Endothelial cell of umbilical vein (primary cell): Measurements from ENCODE around the gene SLC4A2. TPM values are rescaled to one million over a fixed set of nuclear protein-coding genes. Genes with fewer than 3 reads are reported as not detected.

Source experiments
- BruUV-seq: library from RNA; stranded (reverse); fragments of 400-500 nt; replicated peaks from 2 replicates; lab custom pipeline; 2021; lab: Mats Ljungman, UMichigan
- CTCF ChIA-PET: fragments of 300-600, 350-600 bp; sonication (Branson Sonifier 250); formaldehyde crosslinking; loops from one replicate; lab custom pipeline; 2021; ENCODE audit warnings: antibody characterized with exemption, inconsistent platforms; lab: Charles Lee
- POLR2A ChIA-PET: fragments of 300-600, 350-600 bp; sonication (Branson Sonifier 250); formaldehyde crosslinking; loops from one replicate; lab custom pipeline; 2021; ENCODE audit warnings: antibody characterized with exemption, inconsistent platforms; lab: Charles Lee
- DNase-seq: peaks from one replicate; pipeline ENCODE4 v3.0.0-alpha.2; 2011; ENCODE audit warnings: low read depth, low spot score
- FAIRE-seq: peaks from 2 replicates; lab custom pipeline; 2011; peaks lifted over from hg19 to GRCh38; lab: Jason Lieb, UNC
- H2AFZ ChIP-seq: 2 replicates; pipeline ENCODE4 v1.6.0; 2012; ENCODE audit warnings: low read depth, low read length, control low read depth, inconsistent platforms
- H3K27ac ChIP-seq: 2 replicates; pipeline ENCODE4 v1.5.1; 2011; ENCODE audit warnings: low read depth, mild to moderate bottlenecking, control low read depth, low read length, moderate library complexity; ENCODE audit not compliant: insufficient read depth
- H3K27me3 ChIP-seq, 2 experiments: 2 replicates each; pipeline versions ENCODE4 v1.6.0 to v1.6.1; 2011; ENCODE audit warnings: low read length in 2 of 2, mixed read lengths in 1 of 2; ENCODE audit not compliant: control insufficient read depth in 2 of 2, insufficient read depth in 2 of 2
- H3K36me3 ChIP-seq, 2 experiments: 2 replicates in 1 of 2; 3 replicates in 1 of 2; pipeline ENCODE4 v1.5.1; 2011; ENCODE audit warnings: low read length in 2 of 2, mild to moderate bottlenecking in 1 of 2, moderate library complexity in 1 of 2; ENCODE audit not compliant: control insufficient read depth in 2 of 2, insufficient read depth in 2 of 2; ENCODE audit errors: extremely low read depth in 1 of 2
- H3K4me1 ChIP-seq: 3 replicates; pipeline ENCODE4 v1.5.1; 2011; ENCODE audit warnings: mild to moderate bottlenecking, low read length; ENCODE audit not compliant: control insufficient read depth, insufficient read depth; ENCODE audit errors: extremely low read depth
- H3K4me2 ChIP-seq: 2 replicates; pipeline ENCODE4 v1.6.1; 2011; ENCODE audit warnings: low read length, control low read depth, mixed read lengths; ENCODE audit not compliant: insufficient read depth
- H3K4me3 ChIP-seq, 3 experiments: fragments of 200-600 bp in 1 of 3; sonication (generic), shearing (Covaris generic) in 1 of 3; replicated peaks in 1 of 3; 2 replicates each; pipeline ENCODE4 v1.5.1; 2011 to 2016; ENCODE audit warnings: control low read depth in 3 of 3, low read length in 3 of 3, mild to moderate bottlenecking in 2 of 3, inconsistent platforms in 1 of 3, low read depth in 1 of 3, moderate library complexity in 1 of 3; ENCODE audit not compliant: insufficient read depth in 1 of 3
- H3K79me2 ChIP-seq: 2 replicates; pipeline ENCODE4 v1.6.0; 2012; ENCODE audit warnings: low read length, inconsistent platforms; ENCODE audit not compliant: control insufficient read depth, insufficient read depth
- H3K9ac ChIP-seq: replicated peaks from 2 replicates; pipeline ENCODE3; 2011; ENCODE audit warnings: low read length, control low read depth; ENCODE audit not compliant: insufficient read depth; ENCODE audit errors: extremely low read depth
- H3K9me1 ChIP-seq: replicated peaks from 3 replicates; pipeline ENCODE4 v1.6.0; 2011; ENCODE audit warnings: mild to moderate bottlenecking, low read length; ENCODE audit not compliant: control insufficient read depth, insufficient read depth; ENCODE audit errors: extremely low read depth
- H3K9me3 ChIP-seq: replicated peaks from 2 replicates; pipeline ENCODE4 v1.5.1; 2012; ENCODE audit warnings: low read length, inconsistent platforms; ENCODE audit not compliant: control insufficient read depth, insufficient read depth
- H4K20me1 ChIP-seq: replicated peaks from 2 replicates; pipeline ENCODE3; 2011; ENCODE audit warnings: mild to moderate bottlenecking, low read length; ENCODE audit not compliant: control insufficient read depth, insufficient read depth; ENCODE audit errors: extremely low read depth
- EZH2 ChIP-seq: IDR thresholded peaks from 2 replicates; pipeline ENCODE4 v1.6.1; 2012; ENCODE audit warnings: borderline replicate concordance, low read depth, mild to moderate bottlenecking, moderate library complexity, low read length, inconsistent platforms; ENCODE audit not compliant: severe bottlenecking
- FOS ChIP-seq: IDR thresholded peaks from 2 replicates; pipeline ENCODE4 v1.6.1; 2011; ENCODE audit warnings: mild to moderate bottlenecking, low read length, moderate library complexity, borderline replicate concordance; ENCODE audit not compliant: insufficient read depth
- GATA2 ChIP-seq: IDR thresholded peaks from 2 replicates; pipeline ENCODE4 v1.7.0; 2011; ENCODE audit warnings: low read depth, mild to moderate bottlenecking, moderate library complexity, mixed read lengths, low read length; ENCODE audit not compliant: insufficient read length, insufficient read depth
- JUN ChIP-seq: IDR thresholded peaks from 2 replicates; pipeline ENCODE4 v1.6.1; 2011; ENCODE audit warnings: borderline replicate concordance, low read depth; ENCODE audit not compliant: insufficient read length, insufficient read depth
- MYC ChIP-seq: IDR thresholded peaks from one replicate; pipeline ENCODE4 v1.6.1; 2011; ENCODE audit warnings: mild to moderate bottlenecking, low read depth, low read length
- POLR2AphosphoS5 ChIP-seq: IDR thresholded peaks from 2 replicates; pipeline ENCODE4 v1.6.1; 2012; ENCODE audit warnings: low read depth, mild to moderate bottlenecking, control low read depth, low read length, moderate library complexity; ENCODE audit not compliant: insufficient read depth
- dilution Hi-C: fragments of 300-500 bp; cut with MboI; formaldehyde crosslinking; loops from one replicate; pipeline ENCODE4 v1.15.0; 2019; ENCODE audit warnings: low sequenced_read_pairs; ENCODE audit not compliant: extremely low pct_ligation_motif_present
- intact Hi-C: fragments of 100-400 bp; cut with micrococcal nuclease; formaldehyde crosslinking; loops from one replicate; pipeline ENCODE4 v1.10.0; 2022
- polyA plus RNA-seq, 4 experiments: library from polyadenylated mRNA; depleted of rRNA in 3 of 4; stranded (reverse) in 3 of 4; unstranded in 1 of 4; fragments of >200 nt; gene quantifications; 2 replicates each; pipeline versions ENCODE4 v1.2.1 to v1.2.3, GENCODE V29; 2011 to 2012; ENCODE audit warnings: missing spikeins in 1 of 4
- total RNA-seq: library from RNA; stranded (reverse); gene quantifications from 2 replicates; pipeline ENCODE4 v1.2.3, GENCODE V29; 2021
- TF ChIP-seq, protein P1 (sequence below): IDR thresholded peaks from 2 replicates; pipeline ENCODE4 v1.6.1; 2011; ENCODE audit not compliant: insufficient read depth, insufficient read length

The SLC4A2 gene
- total and polyA plus RNA-seq, 2 donors (not counting 3 experiments of a cell fraction or from before 2014, with no cell fraction given), result 108 to 172 TPM

DNA sequence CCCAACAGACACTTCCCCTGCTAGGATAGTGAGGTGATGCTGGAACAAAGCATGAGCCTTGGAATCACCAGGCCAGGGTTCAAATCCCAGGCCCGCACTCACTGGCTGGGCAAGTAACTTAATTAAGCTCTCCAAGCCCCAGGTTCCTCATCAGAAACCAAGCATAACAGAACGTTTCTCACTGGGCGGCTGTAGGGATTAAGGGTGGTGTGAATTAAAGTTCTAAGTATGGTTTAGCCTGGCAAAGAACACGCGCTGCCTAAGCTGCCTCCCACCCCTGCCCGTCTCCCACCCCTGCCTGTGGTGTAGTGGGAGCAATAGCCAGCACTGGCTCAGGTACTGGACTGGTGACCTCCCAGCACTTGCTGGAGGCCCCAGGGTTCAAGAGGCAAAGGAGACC is 5.6 kb downstream of the SLC4A2 start:
- intact Hi-C loops, result no loop called here
- Histone ChIP-seq H3K79me2 (peaks cover 30% of the 10 kb centered on the region), H3K9me1 (no peaks in the 10 kb centered on the region), H3K36me3 (peaks cover 15 to 48% of the 10 kb centered on the region in 2 experiments), H3K4me1 (peaks cover 10% of the 10 kb centered on the region), H3K9ac (no peak overlapping the region), H3K27ac (no peak overlapping the region), H3K9me3 (no peaks in the 10 kb centered on the region), H3K4me2 (no peak overlapping the region), H3K4me3 (no peak overlapping the region), H4K20me1 (no peaks in the 10 kb centered on the region), H2AFZ (no peak overlapping the region), H3K27me3 (no peaks in the 10 kb centered on the region)
- no peak for FAIRE-seq
- no peak for DNase-seq
- ChIA-PET CTCF (no interaction called here), POLR2A (no interaction called here)
- TF ChIP-seq MYC (no peak), JUN (no peak), POLR2AphosphoS5 (no peak), FOS (no peak), GATA2 (no peak), EZH2 (no peak)
- TF ChIP-seq, protein P1, sequence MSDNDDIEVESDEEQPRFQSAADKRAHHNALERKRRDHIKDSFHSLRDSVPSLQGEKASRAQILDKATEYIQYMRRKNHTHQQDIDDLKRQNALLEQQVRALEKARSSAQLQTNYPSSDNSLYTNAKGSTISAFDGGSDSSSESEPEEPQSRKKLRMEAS, result no peak
- dilution Hi-C loops, result no loop called here
- BruUV-seq, result no TSS peak

DNA sequence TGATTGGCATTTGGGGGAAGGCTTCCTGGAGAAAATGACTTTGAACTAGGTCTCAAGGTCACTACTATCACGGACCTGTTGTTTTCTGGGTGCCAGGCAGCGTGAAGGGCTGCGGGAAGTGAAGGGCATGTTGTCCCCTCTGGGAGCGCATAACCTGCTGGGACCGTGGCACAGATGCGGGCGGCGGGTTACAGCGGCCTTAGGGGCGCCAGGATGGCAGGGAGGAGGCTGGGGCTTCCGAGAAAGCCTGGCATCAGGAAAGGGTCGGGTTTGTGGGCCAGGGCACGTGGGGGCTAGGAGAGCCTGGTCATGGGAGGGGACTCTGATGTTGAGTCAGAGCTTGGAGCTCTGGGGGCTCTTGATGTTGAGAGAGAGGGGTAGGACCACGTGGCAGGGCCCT is 6.1 kb downstream of the SLC4A2 start:
- POLR2A ChIA-PET, result no interaction called here
- dilution Hi-C loops, result no loop called here
- peaks cover 9% of the 10 kb centered on the region for H3K4me1 ChIP-seq

More for the DNA sequence above, 6.1 kb downstream of the SLC4A2 start:
- Histone ChIP-seq H3K27ac (no peak overlapping the region), H3K36me3 (peaks cover 18 to 54% of the 10 kb centered on the region in 2 experiments), H3K9me1 (no peaks in the 10 kb centered on the region), H4K20me1 (no peaks in the 10 kb centered on the region), H3K4me2 (no peak overlapping the region), H3K79me2 (peaks cover 25% of the 10 kb centered on the region), H2AFZ (no peak overlapping the region), H3K9ac (no peak overlapping the region), H3K4me3 (no peak overlapping the region), H3K9me3 (no peaks in the 10 kb centered on the region), H3K27me3 (no peaks in the 10 kb centered on the region)
- intact Hi-C loops, result no loop called here
- no peak for DNase-seq
- FAIRE-seq, result no peak
- BruUV-seq, result no TSS peak
- no peak for TF ChIP-seq MYC
- TF ChIP-seq GATA2, result no peak
- CTCF ChIA-PET, result no interaction called here
